Endothelial cell of umbilical vein (primary cell): ENCODE results near the gene PPM1F. TPM values are rescaled to one million over a fixed set of nuclear protein-coding genes. Genes with fewer than 3 reads are reported as not detected.

Source experiments
- BruUV-seq: library from RNA; stranded (reverse); fragments of 400-500 nt; replicated peaks from 2 replicates; lab custom pipeline; 2021; lab: Mats Ljungman, UMichigan
- CTCF ChIA-PET: fragments of 300-600, 350-600 bp; sonication (Branson Sonifier 250); formaldehyde crosslinking; loops from one replicate; lab custom pipeline; 2021; ENCODE audit warnings: antibody characterized with exemption, inconsistent platforms; lab: Charles Lee
- POLR2A ChIA-PET: fragments of 300-600, 350-600 bp; sonication (Branson Sonifier 250); formaldehyde crosslinking; loops from one replicate; lab custom pipeline; 2021; ENCODE audit warnings: antibody characterized with exemption, inconsistent platforms; lab: Charles Lee
- DNase-seq: peaks from one replicate; pipeline ENCODE4 v3.0.0-alpha.2; 2011; ENCODE audit warnings: low read depth, low spot score
- FAIRE-seq: peaks from 2 replicates; lab custom pipeline; 2011; peaks lifted over from hg19 to GRCh38; lab: Jason Lieb, UNC
- H2AFZ ChIP-seq: 2 replicates; pipeline ENCODE4 v1.6.0; 2012; ENCODE audit warnings: low read depth, low read length, control low read depth, inconsistent platforms
- H3K27ac ChIP-seq: 2 replicates; pipeline ENCODE4 v1.5.1; 2011; ENCODE audit warnings: low read depth, mild to moderate bottlenecking, control low read depth, low read length, moderate library complexity; ENCODE audit not compliant: insufficient read depth
- H3K27me3 ChIP-seq, 2 experiments: 2 replicates each; pipeline versions ENCODE4 v1.6.0 to v1.6.1; 2011; ENCODE audit warnings: low read length in 2 of 2, mixed read lengths in 1 of 2; ENCODE audit not compliant: control insufficient read depth in 2 of 2, insufficient read depth in 2 of 2
- H3K36me3 ChIP-seq, 2 experiments: 2 replicates in 1 of 2; 3 replicates in 1 of 2; pipeline ENCODE4 v1.5.1; 2011; ENCODE audit warnings: low read length in 2 of 2, mild to moderate bottlenecking in 1 of 2, moderate library complexity in 1 of 2; ENCODE audit not compliant: control insufficient read depth in 2 of 2, insufficient read depth in 2 of 2; ENCODE audit errors: extremely low read depth in 1 of 2
- H3K4me1 ChIP-seq: 3 replicates; pipeline ENCODE4 v1.5.1; 2011; ENCODE audit warnings: mild to moderate bottlenecking, low read length; ENCODE audit not compliant: control insufficient read depth, insufficient read depth; ENCODE audit errors: extremely low read depth
- H3K4me2 ChIP-seq: 2 replicates; pipeline ENCODE4 v1.6.1; 2011; ENCODE audit warnings: low read length, control low read depth, mixed read lengths; ENCODE audit not compliant: insufficient read depth
- H3K4me3 ChIP-seq, 3 experiments: fragments of 200-600 bp in 1 of 3; sonication (generic), shearing (Covaris generic) in 1 of 3; replicated peaks in 1 of 3; 2 replicates each; pipeline ENCODE4 v1.5.1; 2011 to 2016; ENCODE audit warnings: control low read depth in 3 of 3, low read length in 3 of 3, mild to moderate bottlenecking in 2 of 3, inconsistent platforms in 1 of 3, low read depth in 1 of 3, moderate library complexity in 1 of 3; ENCODE audit not compliant: insufficient read depth in 1 of 3
- H3K79me2 ChIP-seq: 2 replicates; pipeline ENCODE4 v1.6.0; 2012; ENCODE audit warnings: low read length, inconsistent platforms; ENCODE audit not compliant: control insufficient read depth, insufficient read depth
- H3K9ac ChIP-seq: replicated peaks from 2 replicates; pipeline ENCODE3; 2011; ENCODE audit warnings: low read length, control low read depth; ENCODE audit not compliant: insufficient read depth; ENCODE audit errors: extremely low read depth
- H3K9me1 ChIP-seq: replicated peaks from 3 replicates; pipeline ENCODE4 v1.6.0; 2011; ENCODE audit warnings: mild to moderate bottlenecking, low read length; ENCODE audit not compliant: control insufficient read depth, insufficient read depth; ENCODE audit errors: extremely low read depth
- H3K9me3 ChIP-seq: replicated peaks from 2 replicates; pipeline ENCODE4 v1.5.1; 2012; ENCODE audit warnings: low read length, inconsistent platforms; ENCODE audit not compliant: control insufficient read depth, insufficient read depth
- H4K20me1 ChIP-seq: replicated peaks from 2 replicates; pipeline ENCODE3; 2011; ENCODE audit warnings: mild to moderate bottlenecking, low read length; ENCODE audit not compliant: control insufficient read depth, insufficient read depth; ENCODE audit errors: extremely low read depth
- EZH2 ChIP-seq: IDR thresholded peaks from 2 replicates; pipeline ENCODE4 v1.6.1; 2012; ENCODE audit warnings: borderline replicate concordance, low read depth, mild to moderate bottlenecking, moderate library complexity, low read length, inconsistent platforms; ENCODE audit not compliant: severe bottlenecking
- FOS ChIP-seq: IDR thresholded peaks from 2 replicates; pipeline ENCODE4 v1.6.1; 2011; ENCODE audit warnings: mild to moderate bottlenecking, low read length, moderate library complexity, borderline replicate concordance; ENCODE audit not compliant: insufficient read depth
- GATA2 ChIP-seq: IDR thresholded peaks from 2 replicates; pipeline ENCODE4 v1.7.0; 2011; ENCODE audit warnings: low read depth, mild to moderate bottlenecking, moderate library complexity, mixed read lengths, low read length; ENCODE audit not compliant: insufficient read length, insufficient read depth
- JUN ChIP-seq: IDR thresholded peaks from 2 replicates; pipeline ENCODE4 v1.6.1; 2011; ENCODE audit warnings: borderline replicate concordance, low read depth; ENCODE audit not compliant: insufficient read length, insufficient read depth
- MYC ChIP-seq: IDR thresholded peaks from one replicate; pipeline ENCODE4 v1.6.1; 2011; ENCODE audit warnings: mild to moderate bottlenecking, low read depth, low read length
- POLR2A ChIP-seq: IDR thresholded peaks from 2 replicates; pipeline ENCODE4 v1.6.1; 2012; ENCODE audit warnings: low read depth, mild to moderate bottlenecking, control low read depth, low read length
- POLR2AphosphoS5 ChIP-seq: IDR thresholded peaks from 2 replicates; pipeline ENCODE4 v1.6.1; 2012; ENCODE audit warnings: low read depth, mild to moderate bottlenecking, control low read depth, low read length, moderate library complexity; ENCODE audit not compliant: insufficient read depth
- dilution Hi-C: fragments of 300-500 bp; cut with MboI; formaldehyde crosslinking; loops from one replicate; pipeline ENCODE4 v1.15.0; 2019; ENCODE audit warnings: low sequenced_read_pairs; ENCODE audit not compliant: extremely low pct_ligation_motif_present
- intact Hi-C: fragments of 100-400 bp; cut with micrococcal nuclease; formaldehyde crosslinking; loops from one replicate; pipeline ENCODE4 v1.10.0; 2022
- polyA plus RNA-seq, 4 experiments: library from polyadenylated mRNA; depleted of rRNA in 3 of 4; stranded (reverse) in 3 of 4; unstranded in 1 of 4; fragments of >200 nt; gene quantifications; 2 replicates each; pipeline versions ENCODE4 v1.2.1 to v1.2.3, GENCODE V29; 2011 to 2012; ENCODE audit warnings: missing spikeins in 1 of 4
- total RNA-seq: library from RNA; stranded (reverse); gene quantifications from 2 replicates; pipeline ENCODE4 v1.2.3, GENCODE V29; 2021
- TF ChIP-seq, protein P1 (sequence below), 2 donors: IDR thresholded peaks; 1 replicate in 1 of 2; 2 replicates in 1 of 2; pipeline ENCODE4 v1.5.1; 2011; ENCODE audit warnings: low read length in 2 of 2, mild to moderate bottlenecking in 2 of 2, moderate library complexity in 2 of 2, control low read depth in 1 of 2, inconsistent platforms in 1 of 2, low read depth in 1 of 2; ENCODE audit not compliant: insufficient read depth in 1 of 2; ENCODE audit errors: extremely low read depth in 1 of 2
- TF ChIP-seq, protein P2 (sequence below): IDR thresholded peaks from 2 replicates; pipeline ENCODE4 v1.6.1; 2011; ENCODE audit not compliant: insufficient read depth, insufficient read length

Gene PPM1F
- total and polyA plus RNA-seq, 2 donors (not counting 3 experiments of a cell fraction or from before 2014, with no cell fraction given), result 107 to 178 TPM

DNA sequence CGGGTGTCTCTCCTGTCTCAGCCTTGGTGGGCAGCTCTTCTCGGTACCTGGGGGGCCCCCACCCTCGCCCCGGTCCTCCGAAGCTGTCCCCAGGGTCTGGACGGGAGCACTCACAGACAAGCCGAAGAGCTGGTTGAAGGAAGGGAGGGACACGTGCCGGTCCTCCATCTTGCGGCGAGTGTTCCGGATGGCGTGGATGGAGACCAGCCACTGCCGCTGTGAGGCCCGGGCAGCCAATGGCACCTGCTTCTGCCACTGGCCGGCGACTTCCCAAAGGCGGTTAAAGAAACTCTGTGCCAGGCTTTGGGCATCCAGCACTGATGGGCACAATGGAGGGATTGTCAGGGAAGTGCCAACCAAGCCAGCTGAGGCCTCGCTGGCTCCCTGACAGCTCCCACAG lies 18.7 kb downstream of the PPM1F start:
- H3K9ac ChIP-seq, result no peak overlapping the region
- CTCF ChIA-PET, result interaction anchor here (13.1 kb wide), 1 partner anchor 17 kb away, joined by 292 read pairs; the partner anchor contains the start of gene PPM1F
- dilution Hi-C loops (loop anchor here (10.0 to 25.0 kb wide), 3 partner anchors 79 to 222 kb away; no protein-coding TSS in a partner anchor), intact Hi-C loops (no loop called here)
- no peaks in the 10 kb centered on the region for H3K9me1 ChIP-seq
- H4K20me1 ChIP-seq, result no peaks in the 10 kb centered on the region
- H3K4me3 ChIP-seq, result no peak overlapping the region
- no peak for DNase-seq
- BruUV-seq, result no TSS peak
- H3K4me1 ChIP-seq, result peaks cover 21% of the 10 kb centered on the region
- no peak overlapping the region for H3K4me2 ChIP-seq
- peaks cover 37% of the 10 kb centered on the region for H3K79me2 ChIP-seq
- H3K27me3 ChIP-seq, result no peaks in the 10 kb centered on the region
- TF ChIP-seq GATA2, result no peak
- TF ChIP-seq JUN, result no peak
- TF ChIP-seq EZH2, result no peak
- TF ChIP-seq POLR2AphosphoS5, result no peak
- no peak for TF ChIP-seq MYC
- TF ChIP-seq POLR2A, result no peak
- TF ChIP-seq FOS, result no peak
- TF ChIP-seq, protein P1, sequence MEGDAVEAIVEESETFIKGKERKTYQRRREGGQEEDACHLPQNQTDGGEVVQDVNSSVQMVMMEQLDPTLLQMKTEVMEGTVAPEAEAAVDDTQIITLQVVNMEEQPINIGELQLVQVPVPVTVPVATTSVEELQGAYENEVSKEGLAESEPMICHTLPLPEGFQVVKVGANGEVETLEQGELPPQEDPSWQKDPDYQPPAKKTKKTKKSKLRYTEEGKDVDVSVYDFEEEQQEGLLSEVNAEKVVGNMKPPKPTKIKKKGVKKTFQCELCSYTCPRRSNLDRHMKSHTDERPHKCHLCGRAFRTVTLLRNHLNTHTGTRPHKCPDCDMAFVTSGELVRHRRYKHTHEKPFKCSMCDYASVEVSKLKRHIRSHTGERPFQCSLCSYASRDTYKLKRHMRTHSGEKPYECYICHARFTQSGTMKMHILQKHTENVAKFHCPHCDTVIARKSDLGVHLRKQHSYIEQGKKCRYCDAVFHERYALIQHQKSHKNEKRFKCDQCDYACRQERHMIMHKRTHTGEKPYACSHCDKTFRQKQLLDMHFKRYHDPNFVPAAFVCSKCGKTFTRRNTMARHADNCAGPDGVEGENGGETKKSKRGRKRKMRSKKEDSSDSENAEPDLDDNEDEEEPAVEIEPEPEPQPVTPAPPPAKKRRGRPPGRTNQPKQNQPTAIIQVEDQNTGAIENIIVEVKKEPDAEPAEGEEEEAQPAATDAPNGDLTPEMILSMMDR (IDR thresholded peaks at IDR 0.05; ENCODE audit: extremely low read depth in 1 of 2, insufficient read depth in 1 of 2, low read depth in 1 of 2, low read length in 2 of 2), result no peak
- TF ChIP-seq, protein P2, sequence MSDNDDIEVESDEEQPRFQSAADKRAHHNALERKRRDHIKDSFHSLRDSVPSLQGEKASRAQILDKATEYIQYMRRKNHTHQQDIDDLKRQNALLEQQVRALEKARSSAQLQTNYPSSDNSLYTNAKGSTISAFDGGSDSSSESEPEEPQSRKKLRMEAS, result no peak
- POLR2A ChIA-PET, result no interaction called here
- peaks cover 43 to 58% of the 10 kb centered on the region in 2 experiments for H3K36me3 ChIP-seq
- no peak overlapping the region for H2AFZ ChIP-seq
- no peaks in the 10 kb centered on the region for H3K9me3 ChIP-seq
- no peak overlapping the region for H3K27ac ChIP-seq
- FAIRE-seq, result no peak
